GM21526 (cell line): ENCODE measurements around the gene PGBD1.
"Not testable (repeated sequence)": the region's sequence is repeated elsewhere in the genome, so short reads cannot be mapped to it uniquely, and the experiment has no call there.

Source experiments
- ATAC-seq: cut with Tn5 transposase; IDR thresholded peaks from one replicate; pipeline ENCODE4 v1.9.1; 2021; ENCODE audit warnings: moderate library complexity; ENCODE audit not compliant: unreplicated experiment, low FRiP score

Gene PGBD1

GRCh38 chr6:28267695-28268059 lies 13.7 kb upstream of the PGBD1 start:
- ATAC-seq = no peak

DNA sequence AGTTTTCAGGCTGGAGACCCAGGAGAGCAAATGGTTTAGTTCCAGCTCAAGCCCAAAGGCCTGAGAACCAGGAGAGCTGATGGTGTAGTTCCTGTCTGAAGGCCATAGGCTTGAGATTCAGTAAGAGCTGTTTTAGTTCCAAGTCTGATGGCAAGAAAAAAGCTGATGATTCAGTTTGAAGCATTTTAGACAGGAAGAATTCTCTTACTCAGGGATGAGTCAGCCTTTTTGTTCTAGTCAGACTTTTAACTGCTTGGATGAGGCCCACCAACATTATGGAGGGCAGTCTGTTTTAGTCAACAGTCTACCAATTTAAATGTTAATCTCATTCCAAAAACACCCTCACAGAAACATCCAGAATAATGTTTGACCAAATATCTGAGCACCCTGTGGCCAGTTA lies 11.9 kb upstream of the PGBD1 start:
- no peak for ATAC-seq

- no peak for ATAC-seq
Observed at GRCh38 chr6:28274888-28275287, 6.5 kb upstream of the PGBD1 start.

- no peak for ATAC-seq
Observed at GRCh38 chr6:28277746-28278145, 3.6 kb upstream of the PGBD1 start.

- no peak for ATAC-seq
Observed at GRCh38 chr6:28280595-28281287, 631 bp upstream of the PGBD1 start.

DNA sequence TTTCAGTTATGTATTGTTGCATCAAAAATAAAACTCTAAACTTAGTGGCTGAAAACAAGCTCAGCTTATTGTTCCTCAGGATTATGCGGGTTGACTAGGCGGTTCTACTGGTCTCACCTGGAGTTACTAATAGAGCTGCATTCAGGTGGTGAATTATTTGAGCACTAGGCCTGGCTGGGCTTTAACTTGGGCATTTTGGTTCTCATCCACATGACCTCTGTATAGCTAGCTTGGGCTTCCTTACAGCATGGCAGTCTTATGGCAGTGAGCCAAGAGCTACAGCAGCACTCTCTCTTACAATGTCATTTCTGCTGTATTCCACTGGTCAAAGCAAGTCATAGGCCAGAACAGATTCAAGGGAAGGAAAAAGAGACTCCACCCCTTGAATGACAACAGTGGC lies 1.6 kb downstream of the PGBD1 start:
- ATAC-seq = no peak

- no peak for ATAC-seq
Observed at GRCh38 chr6:28291573-28291972, 10.2 kb downstream of the PGBD1 start.

DNA sequence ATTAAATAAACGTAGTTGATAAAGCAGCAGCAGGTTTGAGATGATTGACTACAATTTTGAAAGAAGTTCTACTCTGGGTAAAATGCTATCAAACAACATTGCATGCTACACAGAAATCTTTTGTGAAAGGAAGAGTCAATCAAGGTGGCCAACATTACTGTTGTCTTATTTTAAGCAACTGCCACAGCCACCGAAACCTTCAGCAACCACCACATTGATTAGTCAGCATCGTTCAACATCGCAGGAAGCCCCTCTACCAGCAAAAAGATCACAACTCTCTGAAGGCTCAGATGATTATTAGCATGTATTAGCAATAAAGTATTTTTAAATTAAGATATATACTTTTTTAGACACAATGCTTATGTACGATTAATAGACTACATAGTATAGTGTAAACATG lies 14.0 kb downstream of the PGBD1 start:
- no peak for ATAC-seq

DNA sequence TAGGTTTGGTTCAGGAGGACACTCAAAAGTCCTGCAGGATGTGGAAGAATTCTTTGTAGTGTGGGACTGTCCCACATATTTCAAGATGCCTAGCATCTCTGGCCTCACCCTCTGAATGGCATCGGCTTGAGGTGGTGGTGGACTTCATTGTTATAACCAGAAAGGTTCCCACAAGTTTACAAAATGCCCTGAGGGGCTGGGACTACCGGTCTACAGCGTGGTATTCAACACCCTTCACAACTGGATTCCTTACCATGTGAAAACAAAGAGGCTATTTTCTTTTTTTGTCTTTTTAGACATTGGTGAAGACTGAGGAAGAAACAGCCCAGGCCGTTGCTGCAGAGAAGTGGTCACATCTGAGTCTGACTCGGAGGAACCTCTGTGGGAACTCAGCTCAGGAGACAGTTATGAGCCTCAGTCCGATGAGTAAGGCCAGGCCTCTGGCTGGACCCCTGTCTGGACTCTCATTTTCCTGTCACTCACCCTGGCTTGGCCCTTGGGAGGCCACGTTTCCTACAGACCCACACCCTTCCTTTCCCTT lies 15.2 kb downstream of the PGBD1 start:
- no peak for ATAC-seq

DNA sequence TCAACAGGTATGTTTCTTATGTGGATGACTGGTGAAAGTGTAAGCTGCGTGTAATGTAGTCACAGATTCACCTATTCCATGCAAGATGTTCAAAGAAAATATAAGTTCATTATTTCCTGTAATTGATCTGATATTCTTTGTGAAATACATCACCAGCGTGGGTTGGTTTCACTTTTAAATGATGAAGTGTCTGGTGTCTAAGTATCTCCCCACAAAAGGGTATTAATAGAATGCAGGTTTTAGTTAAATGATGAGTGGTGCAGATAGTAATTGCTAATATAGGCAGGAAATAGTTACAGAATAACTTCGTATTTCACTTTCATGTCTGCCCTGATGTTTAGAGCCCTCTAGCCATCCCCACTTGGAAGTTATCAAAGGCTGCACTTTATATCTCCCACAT lies 22.2 kb downstream of the PGBD1 start:
- ATAC-seq = peak; percentile 72

GRCh38 chr6:28306363-28306762 lies 25.0 kb downstream of the PGBD1 start:
- not testable (repeated sequence) for ATAC-seq

GRCh38 chr6:28311139-28311823 lies 29.9 kb downstream of the PGBD1 start:
- no peak for ATAC-seq

DNA sequence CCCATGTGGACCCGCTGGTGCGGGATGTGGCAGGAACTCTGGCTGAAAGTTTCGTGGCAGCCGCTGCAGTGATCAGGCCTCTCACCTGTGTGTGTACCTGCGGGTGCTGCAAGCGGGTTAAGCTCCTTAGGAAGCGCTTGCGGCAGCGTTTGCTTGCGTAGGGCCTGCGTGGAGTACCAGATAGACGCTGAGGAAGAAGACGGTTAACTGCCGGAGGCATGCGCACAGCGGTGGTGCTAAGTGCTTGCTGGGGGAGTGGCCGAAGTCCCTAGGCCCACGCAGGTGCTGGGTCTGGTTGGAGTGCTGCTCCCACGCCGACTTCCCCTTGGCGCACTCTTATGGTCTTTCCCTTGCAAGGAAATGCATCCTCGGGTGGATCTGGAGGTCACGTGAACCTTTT lies 31.6 kb downstream of the PGBD1 start:
- ATAC-seq = no peak

DNA sequence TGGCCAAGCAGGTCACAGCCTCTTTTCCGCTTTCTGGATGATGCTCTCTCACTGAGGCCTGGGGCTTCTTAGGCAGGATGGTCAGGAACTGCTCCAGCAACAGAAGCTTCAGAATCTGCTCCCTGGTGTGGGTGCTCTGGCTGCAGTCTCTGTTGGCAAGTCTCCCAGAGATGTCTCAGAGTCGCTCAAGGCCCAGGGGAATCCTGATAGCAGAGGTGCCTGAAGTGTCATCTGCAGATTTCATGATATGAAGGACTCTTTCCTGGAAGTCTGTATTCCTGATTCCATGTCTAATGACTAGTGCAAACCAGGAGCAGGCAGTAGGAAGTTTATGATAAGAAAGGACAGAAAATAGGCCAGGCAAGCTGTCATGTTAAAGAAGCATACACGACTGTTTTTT lies 34.3 kb downstream of the PGBD1 start:
- ATAC-seq = no peak

DNA sequence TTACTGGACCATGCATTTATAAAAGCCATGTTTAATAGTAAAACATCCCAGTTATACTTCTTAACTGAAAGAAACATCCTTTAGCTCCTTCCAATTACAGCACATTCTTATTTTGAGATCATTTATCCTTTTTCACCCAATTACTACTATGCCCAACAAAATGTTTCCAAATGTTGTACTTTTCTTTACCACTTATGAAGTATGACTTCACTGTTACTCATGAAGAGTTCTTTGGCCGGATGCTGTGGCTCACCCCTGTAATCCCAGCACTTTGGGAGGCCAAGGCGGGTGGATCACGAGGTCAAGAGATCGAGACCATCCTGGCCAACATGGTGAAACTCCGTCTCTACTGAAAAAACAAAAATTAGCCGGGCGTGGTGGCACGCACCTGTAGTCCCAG lies 36.5 kb downstream of the PGBD1 start:
- not testable (repeated sequence) for ATAC-seq

DNA sequence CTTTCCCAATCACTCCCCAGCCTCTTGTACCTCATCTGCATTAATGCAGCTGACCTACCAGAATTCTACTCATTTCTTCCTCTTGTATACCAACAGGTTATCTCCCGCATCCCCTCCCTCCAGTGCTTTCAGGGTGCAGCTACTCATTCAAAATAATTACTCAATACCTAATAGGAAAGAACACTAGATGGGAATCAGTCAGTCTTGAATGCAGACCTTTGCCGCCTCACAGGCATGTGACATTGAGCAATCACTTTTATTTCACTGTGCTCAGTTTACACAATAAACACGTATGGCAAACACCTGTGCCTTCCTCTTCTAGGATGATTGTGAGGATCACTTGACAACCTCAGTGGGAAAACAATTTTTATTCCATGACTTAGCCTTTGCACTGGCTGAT lies 41.3 kb downstream of the PGBD1 start:
- ATAC-seq = no peak

DNA sequence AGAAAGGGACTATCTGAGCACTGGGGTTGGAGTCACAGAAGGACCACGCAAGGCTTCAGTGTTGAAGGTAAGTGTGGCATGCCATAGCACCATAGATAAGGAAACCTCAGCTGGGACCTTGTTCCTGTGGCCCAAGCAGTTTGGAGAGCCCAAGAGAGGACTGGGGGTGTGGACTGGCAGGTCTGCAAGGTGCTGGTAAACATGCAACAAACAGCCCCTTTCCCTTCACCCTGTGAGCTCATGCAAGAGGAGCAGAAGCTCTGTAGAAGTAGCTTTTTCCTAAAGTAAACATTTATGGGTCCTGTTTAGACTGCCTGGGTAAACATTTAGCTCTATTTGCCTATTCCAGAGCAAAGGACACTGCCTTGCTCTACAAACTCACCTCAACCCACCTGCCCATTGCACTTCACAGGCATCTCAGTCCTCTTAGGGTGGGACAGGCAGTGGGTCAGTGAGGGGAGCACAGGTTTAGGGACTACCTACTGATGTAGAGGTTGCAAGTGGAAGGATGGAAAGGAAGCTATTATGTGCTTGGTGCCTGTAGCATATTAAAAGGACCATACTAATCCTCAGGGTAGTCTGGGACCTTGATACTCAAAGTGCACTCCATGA lies 42.5 kb downstream of the PGBD1 start:
- no peak for ATAC-seq

- no peak for ATAC-seq
Observed at GRCh38 chr6:28326371-28326948, 45.1 kb downstream of the PGBD1 start.

GRCh38 chr6:28330041-28330440 lies 48.7 kb downstream of the PGBD1 start:
- no peak for ATAC-seq

DNA sequence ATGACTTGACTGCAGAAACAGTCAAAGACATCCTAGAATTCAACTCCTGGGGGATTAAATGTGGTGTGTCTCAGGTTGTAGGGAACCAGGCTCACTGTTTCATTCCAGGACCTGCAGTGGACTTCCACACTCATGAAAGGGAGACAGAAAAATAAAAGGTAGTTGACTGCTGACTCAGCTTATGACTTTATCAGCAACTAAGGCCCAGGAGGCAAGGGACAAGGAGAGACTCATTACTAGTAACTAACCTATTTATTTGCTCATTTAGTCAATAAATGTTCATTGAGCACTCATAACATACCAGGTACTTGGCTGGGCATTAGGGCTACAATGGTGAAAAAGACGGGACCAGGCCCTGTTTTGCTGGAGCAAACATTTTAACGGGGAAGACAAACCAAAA lies 51.7 kb downstream of the PGBD1 start:
- ATAC-seq = no peak

DNA sequence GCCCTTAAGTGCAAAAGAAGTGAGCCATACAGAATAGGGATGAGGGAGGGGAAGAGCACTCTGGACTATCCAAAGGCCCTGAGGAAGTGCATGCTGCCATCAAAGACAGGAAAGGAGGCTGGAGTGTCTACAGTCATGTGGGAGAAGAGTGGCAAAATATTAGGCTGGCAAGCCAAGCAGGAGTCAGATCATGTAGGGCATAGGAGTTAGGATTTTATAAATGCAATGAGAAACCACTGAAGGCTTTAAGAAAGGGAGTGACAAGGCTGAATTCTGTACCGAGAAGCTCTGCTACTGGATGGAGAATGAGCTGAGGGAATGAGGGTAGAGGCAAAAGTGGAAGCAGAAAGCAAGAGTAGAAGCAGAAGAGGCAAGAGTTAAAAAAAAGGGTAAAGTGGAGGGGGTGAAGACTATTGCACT lies 52.2 kb downstream of the PGBD1 start:
- ATAC-seq = no peak
